ENCODE results near the gene RGS6. TPM values are rescaled to one million over a fixed set of nuclear protein-coding genes. Genes with fewer than 3 reads are reported as not detected.
A peak's percentile ranks its signal among the peaks of the same experiment; 100 is the strongest.

Gene RGS6
- polyA plus RNA-seq, 3 donors: not detected

DNA sequence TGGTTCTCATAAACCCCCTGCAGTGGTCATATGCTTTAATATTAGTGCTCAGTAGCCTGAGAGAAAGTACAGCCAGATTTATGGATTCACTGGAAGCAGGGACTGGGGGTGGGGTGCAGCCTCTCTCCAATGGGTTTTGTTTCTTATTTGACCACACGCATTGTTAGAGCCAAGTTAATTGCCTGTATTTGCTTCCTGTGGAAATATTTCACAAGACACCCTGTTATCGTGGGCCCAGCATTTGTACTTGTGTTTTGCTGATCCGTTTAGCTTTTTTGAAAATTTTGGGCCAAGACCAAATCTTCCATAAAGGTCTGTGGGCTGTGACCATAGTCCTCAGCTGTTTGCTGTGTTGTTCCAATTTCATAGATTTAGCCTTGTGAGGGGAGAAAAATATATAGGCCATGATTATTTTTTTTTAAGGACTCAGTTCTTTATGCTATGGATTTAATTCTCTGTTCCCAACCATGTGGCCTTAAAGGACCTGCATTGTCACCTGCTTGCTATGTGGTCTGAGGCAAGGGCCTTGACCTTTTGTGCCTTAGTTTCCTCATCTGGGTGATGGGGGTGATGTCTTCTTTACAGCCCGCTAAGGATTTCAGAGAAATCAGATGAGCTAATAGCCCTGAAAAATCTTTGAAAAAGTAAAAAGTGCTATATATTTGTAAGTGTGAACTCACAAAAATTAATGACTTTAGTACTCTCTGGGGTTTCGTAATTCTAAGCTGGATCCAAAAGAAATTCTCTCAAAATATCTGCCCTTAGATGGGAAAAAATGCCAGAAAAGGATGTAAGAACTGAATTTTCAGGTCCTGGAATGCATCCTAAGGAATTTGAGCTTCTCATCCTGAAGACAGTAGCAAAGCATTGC lies 591.4 kb downstream of the RGS6 start:
- Mint-ChIP-seq H3K36me3 (peaks cover 0 to 3% of the 10 kb centered on the region in 2 donors), H3K9me3 (peaks cover 0 to 13% (median 0%) of the 10 kb centered on the region in 7 donors), H3K27ac (peak overlapping the region in 1 of 7 donors; percentile 35), H3K27me3 (ENCODE audit: low read depth in 3 of 3) (peaks cover 8 to 31% (median 29%) of the 10 kb centered on the region in 3 donors), H3K4me1 (peaks cover 78% of the 10 kb centered on the region), H3K4me3 (no peak overlapping the region)
- Histone ChIP-seq H3K4me2 (replicated peaks; ENCODE audit: extremely low read depth, low read length, poor library complexity, severe bottlenecking) (no peak overlapping the region), H2AFZ (ENCODE audit: insufficient read depth, low read depth, low read length, poor library complexity, severe bottlenecking) (no peak overlapping the region), H4K20me1 (ENCODE audit: insufficient read depth, low read length) (no peaks in the 10 kb centered on the region), H3K9me3 (replicated peaks in 1 of 2; ENCODE audit: control insufficient read depth in 1 of 2, insufficient read depth in 1 of 2, low read length in 2 of 2) (no peaks in the 10 kb centered on the region), H3K27me3 (ENCODE audit: control insufficient read depth in 2 of 2, insufficient read depth in 2 of 2, low read length in 2 of 2) (peaks cover 8 to 13% of the 10 kb centered on the region in 2 donors), H3K36me3 (replicated peaks in 1 of 2; ENCODE audit: control insufficient read depth in 1 of 2, insufficient read depth in 2 of 2, low read length in 2 of 2) (no peaks in the 10 kb centered on the region), H3K4me3 (replicated peaks in 1 of 3; ENCODE audit: low read depth in 2 of 3, low read length in 3 of 3) (no peak overlapping the region), H3K27ac (ENCODE audit: low read depth in 1 of 2, low read length in 2 of 2) (no peak overlapping the region), H3K9ac (ENCODE audit: insufficient read depth, low read length, poor library complexity, severe bottlenecking) (no peak overlapping the region), H3K4me1 (ENCODE audit: control insufficient read depth in 1 of 2, insufficient read depth in 2 of 2, low read length in 2 of 2) (peaks cover 71 to 73% of the 10 kb centered on the region in 2 donors), H3K79me2 (ENCODE audit: insufficient read depth, low read length) (no peaks in the 10 kb centered on the region)
- no peak for DNase-seq
- 0% methylated on average over 3 of the region's 5 CpGs for WGBS (ENCODE audit: insufficient coverage)
- TF ChIP-seq, protein P1, sequence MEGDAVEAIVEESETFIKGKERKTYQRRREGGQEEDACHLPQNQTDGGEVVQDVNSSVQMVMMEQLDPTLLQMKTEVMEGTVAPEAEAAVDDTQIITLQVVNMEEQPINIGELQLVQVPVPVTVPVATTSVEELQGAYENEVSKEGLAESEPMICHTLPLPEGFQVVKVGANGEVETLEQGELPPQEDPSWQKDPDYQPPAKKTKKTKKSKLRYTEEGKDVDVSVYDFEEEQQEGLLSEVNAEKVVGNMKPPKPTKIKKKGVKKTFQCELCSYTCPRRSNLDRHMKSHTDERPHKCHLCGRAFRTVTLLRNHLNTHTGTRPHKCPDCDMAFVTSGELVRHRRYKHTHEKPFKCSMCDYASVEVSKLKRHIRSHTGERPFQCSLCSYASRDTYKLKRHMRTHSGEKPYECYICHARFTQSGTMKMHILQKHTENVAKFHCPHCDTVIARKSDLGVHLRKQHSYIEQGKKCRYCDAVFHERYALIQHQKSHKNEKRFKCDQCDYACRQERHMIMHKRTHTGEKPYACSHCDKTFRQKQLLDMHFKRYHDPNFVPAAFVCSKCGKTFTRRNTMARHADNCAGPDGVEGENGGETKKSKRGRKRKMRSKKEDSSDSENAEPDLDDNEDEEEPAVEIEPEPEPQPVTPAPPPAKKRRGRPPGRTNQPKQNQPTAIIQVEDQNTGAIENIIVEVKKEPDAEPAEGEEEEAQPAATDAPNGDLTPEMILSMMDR (IDR thresholded peaks at IDR 0.05): no peak
- intact Hi-C loops (cut with micrococcal nuclease): no loop called here

DNA sequence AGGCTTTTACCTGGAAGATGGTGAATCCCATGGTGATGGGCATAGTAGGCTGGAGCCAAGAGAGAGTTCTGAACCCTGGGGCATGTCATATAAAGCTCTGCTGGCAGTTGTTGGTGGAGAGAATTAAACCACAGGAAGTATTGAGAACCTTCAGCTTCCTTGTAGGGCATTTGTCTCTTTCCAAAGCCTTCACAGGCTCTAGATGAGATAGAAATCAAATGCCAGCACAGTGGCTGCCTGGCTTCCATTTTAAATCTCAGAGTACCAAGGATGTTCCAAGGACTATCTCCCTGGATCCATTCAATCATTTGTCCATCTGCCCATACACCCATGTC lies 592.0 kb downstream of the RGS6 start:
- H3K4me2 ChIP-seq (replicated peaks; ENCODE audit: extremely low read depth, low read length, poor library complexity, severe bottlenecking): no peak overlapping the region
- H4K20me1 ChIP-seq (ENCODE audit: insufficient read depth, low read length): no peaks in the 10 kb centered on the region
- intact Hi-C loops (cut with micrococcal nuclease): no loop called here
- no peaks in the 10 kb centered on the region for H3K79me2 ChIP-seq (ENCODE audit: insufficient read depth, low read length)
- Mint-ChIP-seq H3K9me3 (peaks cover 0 to 13% (median 0%) of the 10 kb centered on the region in 7 donors), H3K4me3 (peak overlapping the region in 1 of 2 donors; percentile 3), H3K27me3 (ENCODE audit: low read depth in 3 of 3) (peaks cover 8 to 33% (median 31%) of the 10 kb centered on the region in 3 donors), H3K4me1 (peaks cover 78% of the 10 kb centered on the region), H3K27ac (peak overlapping the region in 1 of 7 donors; percentile 24), H3K36me3 (peaks cover 0 to 3% of the 10 kb centered on the region in 2 donors)
- H3K27ac ChIP-seq (ENCODE audit: low read depth in 1 of 2, low read length in 2 of 2): no peak overlapping the region
- TF ChIP-seq, protein P1 (IDR thresholded peaks at IDR 0.05): no peak
- no peaks in the 10 kb centered on the region for H3K9me3 ChIP-seq (replicated peaks in 1 of 2; ENCODE audit: control insufficient read depth in 1 of 2, insufficient read depth in 1 of 2, low read length in 2 of 2)
- no peak for DNase-seq
- no peaks in the 10 kb centered on the region for H3K36me3 ChIP-seq (replicated peaks in 1 of 2; ENCODE audit: control insufficient read depth in 1 of 2, insufficient read depth in 2 of 2, low read length in 2 of 2)
- no peak overlapping the region for H2AFZ ChIP-seq (ENCODE audit: insufficient read depth, low read depth, low read length, poor library complexity, severe bottlenecking)
- no peak overlapping the region for H3K4me3 ChIP-seq (replicated peaks in 1 of 3; ENCODE audit: low read depth in 2 of 3, low read length in 3 of 3)
- peaks cover 71 to 73% of the 10 kb centered on the region in 2 donors for H3K4me1 ChIP-seq (ENCODE audit: control insufficient read depth in 1 of 2, insufficient read depth in 2 of 2, low read length in 2 of 2)
- H3K9ac ChIP-seq (ENCODE audit: insufficient read depth, low read length, poor library complexity, severe bottlenecking): no peak overlapping the region
- peaks cover 8 to 13% of the 10 kb centered on the region in 2 donors for H3K27me3 ChIP-seq (ENCODE audit: control insufficient read depth in 2 of 2, insufficient read depth in 2 of 2, low read length in 2 of 2)
